Measurements from ENCODE around the gene SPOUT1.
A peak's percentile ranks its signal among the peaks of the same experiment; 100 is the strongest.

The SPOUT1 gene

DNA sequence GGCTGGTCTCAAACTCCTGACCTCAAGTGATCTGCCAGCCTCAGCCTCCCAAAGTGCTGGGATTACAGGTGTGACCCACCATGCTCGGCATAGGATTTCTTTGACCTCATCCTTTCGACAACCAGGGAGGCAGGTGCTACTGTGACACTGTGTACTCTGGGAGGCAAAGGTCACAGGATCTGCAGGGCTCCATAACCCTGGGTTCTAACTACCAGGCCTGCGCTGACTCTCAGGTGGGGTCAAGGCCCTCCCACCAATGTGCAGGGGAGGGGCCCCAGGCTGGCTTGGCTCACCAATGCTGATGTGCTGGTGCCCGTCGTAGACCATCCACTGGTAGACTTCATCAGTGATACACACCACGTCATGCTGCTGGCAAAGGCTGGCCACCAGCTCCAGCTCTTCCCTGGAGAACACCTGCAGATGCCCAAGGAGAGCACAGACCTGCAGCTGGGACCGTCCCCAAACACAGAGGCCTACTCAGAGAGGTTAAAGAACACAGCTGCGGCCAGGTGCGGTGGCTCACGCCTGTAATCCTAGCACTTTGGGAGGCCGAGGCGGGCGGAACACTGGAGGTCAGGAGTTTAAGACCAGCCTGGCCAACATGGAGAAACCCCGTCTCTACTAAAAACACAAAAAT lies 7.0 kb upstream of the SPOUT1 start:
- DNase-seq: no peak

DNA sequence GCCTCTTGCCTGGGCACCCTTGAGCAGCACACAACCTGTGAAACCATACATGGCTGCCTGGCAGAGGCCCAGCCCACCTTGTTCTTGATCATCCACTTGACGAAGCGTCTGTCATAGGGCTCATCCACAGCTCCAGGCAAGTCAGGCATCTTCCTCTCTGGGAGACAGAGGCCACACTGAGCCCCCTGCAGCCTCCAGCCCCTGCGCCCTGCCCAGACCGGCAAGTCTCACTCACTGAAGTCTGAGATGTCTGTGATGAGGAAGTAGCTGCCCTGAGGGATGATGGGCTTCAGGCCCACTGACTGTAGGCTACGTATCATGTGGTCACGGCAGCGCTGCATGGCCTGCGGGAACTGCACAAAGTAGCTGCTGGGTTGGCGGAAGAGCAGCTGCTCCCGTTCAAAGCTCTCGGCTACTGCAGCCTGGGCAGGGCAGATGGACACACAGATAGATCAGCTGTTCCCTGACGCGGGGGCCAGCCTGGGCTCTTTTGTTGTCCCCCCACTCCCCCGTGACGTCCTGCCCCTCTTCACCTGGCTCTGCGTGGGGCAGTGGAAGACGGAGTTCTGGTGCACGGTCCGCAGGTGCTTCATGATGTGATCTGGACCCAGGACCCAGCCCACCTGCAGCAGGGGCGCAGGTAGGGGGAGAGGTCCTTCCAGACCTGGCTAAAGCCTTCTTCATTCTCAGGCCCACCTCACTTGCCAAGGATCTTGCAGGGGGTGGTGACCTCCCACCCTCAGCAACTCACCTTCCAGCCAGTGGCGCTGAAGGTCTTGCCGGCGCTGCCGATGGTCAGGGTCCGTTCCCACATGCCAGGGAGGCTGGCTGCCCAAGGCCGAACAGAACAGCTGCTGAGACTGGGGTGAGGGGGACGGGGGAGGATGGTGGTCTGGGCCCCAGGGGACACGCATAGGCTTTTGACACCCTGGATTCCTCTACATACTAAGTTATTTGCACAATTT lies 5.9 kb upstream of the SPOUT1 start:
- no peak for DNase-seq

DNA sequence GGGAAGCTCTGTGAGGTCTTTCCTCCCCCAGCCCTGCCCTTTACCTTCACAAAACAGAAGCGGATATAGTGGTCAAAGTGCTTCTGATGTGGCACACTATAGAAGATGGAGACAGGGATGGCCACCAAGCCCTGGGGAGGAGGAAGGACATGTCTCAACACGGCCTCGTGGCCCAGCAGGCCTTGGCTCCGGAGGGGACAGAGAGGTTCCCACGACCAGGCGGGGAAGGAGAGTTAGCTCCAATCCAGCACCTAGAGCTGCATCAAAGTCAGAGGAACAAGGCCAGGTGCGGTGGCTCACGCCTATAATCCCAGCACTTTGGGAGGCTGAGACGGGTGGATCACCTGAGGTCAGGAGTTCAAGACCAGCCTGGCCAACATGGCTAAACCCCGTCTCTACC lies 4.1 kb upstream of the SPOUT1 start:
- no peak for DNase-seq

DNA sequence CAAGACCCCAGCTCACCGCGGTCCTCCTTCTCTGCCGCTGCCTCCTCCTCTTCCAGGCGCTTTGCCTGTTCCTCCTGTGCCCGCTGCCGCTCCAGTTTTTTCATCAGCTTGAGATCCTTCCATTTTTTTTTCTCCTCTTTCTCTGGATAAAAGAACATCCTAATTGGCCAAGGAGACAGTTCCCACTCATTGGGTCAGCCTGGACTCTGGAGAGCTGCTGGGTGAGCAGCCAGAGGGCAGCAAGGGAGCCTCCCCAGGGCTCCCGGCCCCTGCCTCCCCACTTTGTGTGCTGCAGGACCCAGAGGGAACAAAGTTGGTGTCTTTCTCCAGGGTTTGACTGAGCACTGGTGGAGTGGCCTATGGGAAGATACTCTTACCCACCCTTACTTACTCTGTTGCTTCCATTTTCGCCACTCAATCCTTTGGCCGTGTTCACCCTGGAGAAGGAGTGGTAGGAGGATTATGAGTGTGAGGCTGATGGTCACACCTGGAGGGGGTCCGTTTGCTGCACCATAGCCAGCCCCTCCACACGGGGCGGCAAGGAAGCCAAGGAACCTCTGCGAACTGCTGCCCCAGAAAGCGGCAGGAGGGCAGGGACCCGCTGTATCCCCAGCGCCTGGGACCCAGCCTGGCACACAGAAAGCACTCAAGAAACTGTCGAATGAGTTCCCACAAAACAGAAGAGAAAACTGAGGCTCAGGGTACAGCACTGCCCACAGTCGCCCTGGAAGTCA lies 708 bp downstream of the SPOUT1 start:
- no peak for DNase-seq

DNA sequence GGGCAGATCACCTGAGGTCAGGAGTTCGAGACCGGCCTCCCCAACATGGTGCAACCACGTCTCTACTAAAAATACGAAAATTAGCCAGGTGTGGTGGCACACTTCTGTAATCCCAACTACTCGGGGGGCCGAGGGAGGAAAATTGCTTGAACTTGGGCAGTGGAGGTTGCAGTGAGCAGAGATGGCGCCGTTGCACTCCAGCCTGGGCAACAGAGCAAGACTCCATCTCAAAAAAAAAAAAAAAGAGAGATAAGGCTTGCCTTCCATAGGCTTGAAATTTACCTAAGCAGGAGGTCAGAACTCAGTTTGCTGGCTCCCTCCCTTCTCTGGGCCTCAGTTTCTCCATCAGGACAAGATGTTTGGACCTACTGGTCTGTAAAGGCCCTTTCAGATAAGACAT lies 1.3 kb downstream of the SPOUT1 start:
- no peak for DNase-seq

DNA sequence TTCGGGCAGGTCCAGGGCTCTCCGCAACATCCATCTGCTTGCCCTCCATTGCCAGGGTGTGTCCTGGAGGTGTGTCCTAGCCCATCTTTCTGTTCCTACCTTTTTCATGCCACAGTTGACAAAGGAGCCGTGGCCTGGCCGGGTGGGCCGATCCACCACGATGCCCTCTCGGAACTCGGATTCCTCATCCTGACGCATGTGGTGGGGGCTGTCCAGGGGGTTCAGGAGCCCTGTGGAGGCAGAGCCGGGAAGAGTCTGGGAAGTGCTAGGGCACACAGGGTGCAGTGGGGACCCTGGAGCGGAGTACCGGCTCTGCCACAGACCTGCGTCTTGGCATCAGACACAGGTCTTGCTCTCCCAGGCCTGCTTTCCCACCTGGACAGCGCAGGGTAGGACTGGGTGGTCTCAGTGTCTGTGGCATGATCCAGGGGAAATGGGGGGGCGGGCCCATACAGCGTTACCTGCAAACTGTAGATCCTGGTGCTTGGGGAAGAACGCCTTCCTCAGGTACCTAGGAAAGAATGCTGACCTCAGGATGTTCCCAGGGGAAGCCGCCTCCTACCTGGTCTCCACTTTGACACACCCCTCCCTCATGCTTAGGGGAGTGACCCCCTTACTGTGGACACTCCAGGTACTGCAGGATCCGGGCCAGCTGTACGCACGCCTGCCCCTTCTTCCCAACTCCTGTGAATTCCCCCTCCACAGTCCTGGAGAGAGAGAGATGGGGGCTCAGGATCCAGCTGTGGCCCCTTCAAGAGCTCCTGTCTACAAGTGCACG lies 3.5 kb downstream of the SPOUT1 start:
- DNase-seq: no peak

DNA sequence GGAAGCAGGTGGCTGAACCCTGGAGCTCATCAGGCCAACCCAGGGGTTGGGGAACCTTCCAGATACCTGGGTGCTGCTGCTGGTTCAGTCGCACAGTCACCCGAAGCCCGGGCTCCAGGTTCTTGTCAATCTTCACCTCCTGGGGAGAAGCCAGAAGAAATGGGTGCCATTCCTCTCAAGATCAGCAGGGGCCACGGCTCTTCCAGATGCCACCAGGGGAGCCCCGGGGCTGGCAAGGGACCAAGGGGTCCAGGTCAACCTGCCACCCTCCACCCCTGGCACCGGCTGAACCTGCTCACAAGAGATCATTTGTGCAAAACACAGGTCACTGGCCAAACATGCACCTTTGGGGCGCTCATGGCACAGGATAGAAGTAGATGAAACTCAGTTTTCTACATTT lies 4.7 kb downstream of the SPOUT1 start:
- DNase-seq: no peak

DNA sequence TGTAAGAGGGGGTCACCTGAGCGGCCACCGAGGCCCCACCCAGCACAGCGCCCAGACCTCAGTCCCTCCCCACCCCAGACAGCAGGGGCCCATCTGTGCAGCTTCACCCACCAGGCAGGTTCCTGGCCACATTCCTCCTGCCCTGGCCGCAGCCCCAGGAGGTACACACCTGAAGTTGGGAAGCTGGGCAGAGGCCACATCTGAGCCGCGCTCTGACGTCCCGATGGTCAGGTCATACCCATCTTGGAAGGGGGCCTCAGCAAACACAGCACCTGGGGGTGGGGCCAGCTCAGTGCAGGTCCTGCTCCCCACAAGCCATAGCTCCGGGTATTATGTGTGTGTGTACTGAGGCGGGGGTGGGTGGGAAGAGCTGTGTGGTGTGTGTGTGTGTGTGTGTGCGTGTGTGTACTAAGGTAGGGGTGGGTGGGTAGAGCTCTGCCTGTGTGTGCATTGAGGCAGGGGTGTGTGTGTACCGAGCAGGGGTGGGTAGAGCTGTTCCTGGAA lies 5.6 kb downstream of the SPOUT1 start:
- DNase-seq: no peak

DNA sequence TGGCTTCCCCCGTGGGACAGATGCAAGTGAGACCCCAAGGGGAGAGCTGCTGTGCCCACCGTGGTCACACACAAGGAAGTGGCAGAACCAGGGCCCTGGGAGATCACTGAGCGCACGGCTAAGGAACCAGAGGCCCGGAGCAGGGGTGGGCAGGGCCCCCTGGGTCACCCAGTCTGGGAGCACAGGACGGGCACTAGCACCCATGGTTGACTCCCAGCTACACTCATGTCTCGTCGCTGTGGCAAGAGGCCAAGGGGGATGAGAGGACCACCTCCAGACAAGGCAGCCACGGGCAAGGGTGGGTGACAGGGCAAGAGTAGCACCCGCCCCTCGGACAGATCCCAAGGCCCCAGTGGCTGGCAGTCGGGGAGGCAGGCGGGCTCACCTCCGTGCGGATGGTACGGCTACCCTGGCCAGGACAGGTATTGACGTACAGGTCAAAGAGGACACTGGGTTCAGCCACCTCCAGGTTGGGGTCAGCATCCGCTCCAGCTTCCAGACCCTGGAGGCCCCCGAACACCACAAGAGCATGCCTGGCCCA lies 6.2 kb downstream of the SPOUT1 start:
- no peak for DNase-seq

DNA sequence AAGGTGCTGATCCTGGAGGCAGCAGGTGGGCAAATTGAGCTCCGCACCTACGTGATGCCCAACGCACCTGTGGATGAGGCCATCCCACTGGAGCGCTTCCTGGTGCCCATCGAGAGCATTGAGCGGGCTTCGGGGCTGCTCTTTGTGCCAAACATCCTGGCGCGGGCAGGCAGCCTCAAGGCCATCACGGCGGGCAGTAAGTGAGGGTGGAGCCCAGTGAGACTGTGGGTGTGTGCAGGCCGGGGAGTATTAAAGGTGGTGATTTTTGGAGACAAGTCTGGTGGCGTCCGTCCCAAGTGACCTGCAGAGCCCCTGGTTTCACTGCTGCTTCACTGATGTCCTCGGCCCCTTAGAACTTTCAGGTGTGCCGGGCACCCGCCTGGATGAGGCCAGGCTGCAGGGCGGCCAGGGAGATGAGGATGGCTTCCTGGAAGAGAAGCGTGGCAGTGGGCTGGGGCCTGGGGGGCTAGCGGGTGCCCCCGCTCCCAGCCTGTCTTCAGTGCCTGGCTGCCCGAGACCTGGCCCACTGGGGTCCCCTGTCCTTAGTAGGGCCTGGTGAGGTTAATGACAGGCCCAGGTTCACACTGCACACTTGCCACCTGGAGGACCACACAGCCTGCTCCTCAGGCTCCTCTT lies 7.1 kb downstream of the SPOUT1 start:
- no peak for DNase-seq

DNA sequence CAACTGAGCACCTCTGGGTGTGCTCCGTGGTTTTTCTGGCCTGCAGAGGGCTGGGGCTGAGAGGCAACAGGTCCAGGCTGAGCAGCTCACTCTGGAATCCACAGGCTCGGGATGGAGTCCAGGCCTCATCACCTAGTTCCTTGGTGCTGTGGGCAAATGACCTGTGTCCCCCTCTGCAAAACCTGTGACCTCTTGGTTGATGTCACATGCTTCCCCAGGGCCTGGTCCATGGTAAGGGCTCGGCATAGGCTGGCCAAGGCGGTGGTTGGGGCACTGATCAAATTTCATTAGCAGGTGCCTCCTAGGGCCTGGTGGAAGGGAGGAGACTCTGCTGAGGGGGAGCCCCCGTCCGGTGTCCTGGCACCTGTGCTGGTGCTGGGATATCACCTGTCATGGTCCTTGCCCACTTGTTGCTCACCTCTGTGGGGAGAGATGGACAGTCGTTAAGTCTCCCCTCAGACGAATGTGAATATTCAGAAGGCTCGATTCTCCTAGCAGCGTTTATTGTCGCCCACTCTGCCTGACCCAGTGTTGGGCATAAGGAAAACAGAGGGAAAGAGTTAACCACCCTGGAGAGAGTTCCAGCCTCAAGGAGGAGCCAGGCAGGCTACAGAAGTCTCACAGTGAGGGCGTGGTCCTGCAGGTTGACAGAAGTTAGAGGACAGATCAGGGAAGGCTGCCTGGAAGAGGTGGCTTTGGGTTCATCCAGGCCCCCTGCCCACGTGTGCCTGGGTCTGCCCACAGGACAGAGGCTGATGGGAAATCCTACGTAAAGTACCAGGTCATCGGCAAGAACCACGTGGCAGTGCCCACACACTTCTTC lies 7.8 kb downstream of the SPOUT1 start:
- no peak for DNase-seq

DNA sequence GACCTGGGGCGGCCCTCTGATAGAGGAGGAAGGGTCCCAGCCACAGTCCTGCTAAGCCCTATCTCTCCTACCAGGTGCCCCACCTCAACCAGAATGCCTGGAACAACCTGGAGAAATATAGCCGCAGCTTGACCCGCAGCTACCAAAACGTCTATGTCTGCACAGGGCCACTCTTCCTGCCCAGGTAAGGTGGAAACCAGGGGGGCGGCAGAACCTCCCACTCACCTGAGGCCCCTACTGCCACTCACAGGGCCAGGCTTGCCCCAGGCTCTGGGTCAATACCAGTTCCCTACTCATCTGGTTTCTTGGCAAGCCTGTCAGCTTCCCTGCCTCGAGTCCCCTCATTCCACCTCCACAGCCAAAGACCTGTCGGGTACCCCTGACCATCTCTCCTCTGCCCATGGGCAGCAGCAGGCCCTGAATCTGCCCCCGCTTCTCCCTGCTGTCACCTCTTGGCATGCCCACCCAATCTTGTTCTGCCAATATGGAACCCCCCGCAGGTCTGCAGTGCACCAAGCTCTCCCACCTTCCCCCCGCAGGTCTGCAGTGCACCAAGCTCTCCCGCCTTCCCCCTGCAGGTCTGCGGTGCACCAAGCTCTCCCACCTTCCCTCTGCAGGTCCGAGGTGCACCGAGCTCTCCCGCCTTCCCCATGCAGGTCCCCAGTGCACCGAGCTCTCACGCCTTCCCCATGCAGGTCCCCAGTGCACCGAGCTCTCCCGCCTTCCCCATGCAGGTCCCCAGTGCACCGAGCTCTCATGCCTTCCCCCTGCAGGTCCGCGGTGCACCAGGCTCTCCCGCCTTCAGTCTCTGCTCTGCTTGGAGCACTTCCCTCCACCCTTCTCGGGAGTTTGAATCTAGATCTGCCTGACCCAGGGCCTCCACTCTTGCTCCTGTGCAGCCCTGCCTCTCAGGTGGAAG lies 8.7 kb downstream of the SPOUT1 start:
- DNase-seq: no peak

DNA sequence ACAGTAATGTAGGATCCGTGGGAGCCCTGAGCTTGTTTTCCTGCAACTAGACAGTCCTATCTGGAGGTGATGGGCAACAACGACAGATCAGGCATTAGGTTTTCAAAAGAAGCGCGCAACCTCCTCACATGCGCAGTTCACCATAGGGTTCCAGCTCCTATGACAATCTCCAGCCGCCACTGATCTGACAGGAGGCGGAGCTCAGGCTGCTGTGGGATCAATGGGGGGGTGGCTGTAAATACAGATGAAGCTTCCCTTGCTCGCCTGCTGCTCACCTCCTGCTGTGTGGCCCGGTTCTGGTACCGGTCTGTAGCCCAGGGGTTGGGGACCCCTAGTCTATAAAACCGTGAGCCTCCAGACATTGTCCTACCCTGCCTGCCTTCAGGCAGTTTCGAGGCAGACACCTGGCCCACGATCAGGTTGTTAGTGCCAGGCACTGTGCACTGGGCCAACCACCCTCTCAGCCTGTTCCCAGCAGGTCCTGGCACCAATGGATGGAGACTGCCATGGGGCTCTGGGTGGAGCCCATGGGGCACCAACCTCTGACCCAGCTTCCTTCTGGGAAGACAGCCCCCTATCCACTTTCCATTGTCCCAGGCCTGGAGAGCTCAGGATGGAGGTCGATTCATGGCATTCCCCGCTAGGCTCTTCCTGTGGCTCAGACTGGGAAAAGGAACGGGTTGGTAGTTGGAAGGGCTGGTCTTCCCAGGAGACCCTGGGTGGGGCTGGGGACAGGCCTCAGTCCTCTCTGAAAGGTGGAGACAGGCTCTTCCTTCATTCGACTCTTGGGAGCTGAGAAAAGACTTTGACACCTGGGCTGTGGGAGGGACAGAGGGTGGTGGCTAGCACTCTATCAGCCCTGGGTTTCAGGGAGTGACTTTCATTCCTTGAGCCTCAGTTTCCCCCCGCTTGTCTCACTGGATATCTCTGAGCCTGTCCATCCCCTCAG lies 9.6 kb downstream of the SPOUT1 start:
- peak; percentile 68 for DNase-seq

DNA sequence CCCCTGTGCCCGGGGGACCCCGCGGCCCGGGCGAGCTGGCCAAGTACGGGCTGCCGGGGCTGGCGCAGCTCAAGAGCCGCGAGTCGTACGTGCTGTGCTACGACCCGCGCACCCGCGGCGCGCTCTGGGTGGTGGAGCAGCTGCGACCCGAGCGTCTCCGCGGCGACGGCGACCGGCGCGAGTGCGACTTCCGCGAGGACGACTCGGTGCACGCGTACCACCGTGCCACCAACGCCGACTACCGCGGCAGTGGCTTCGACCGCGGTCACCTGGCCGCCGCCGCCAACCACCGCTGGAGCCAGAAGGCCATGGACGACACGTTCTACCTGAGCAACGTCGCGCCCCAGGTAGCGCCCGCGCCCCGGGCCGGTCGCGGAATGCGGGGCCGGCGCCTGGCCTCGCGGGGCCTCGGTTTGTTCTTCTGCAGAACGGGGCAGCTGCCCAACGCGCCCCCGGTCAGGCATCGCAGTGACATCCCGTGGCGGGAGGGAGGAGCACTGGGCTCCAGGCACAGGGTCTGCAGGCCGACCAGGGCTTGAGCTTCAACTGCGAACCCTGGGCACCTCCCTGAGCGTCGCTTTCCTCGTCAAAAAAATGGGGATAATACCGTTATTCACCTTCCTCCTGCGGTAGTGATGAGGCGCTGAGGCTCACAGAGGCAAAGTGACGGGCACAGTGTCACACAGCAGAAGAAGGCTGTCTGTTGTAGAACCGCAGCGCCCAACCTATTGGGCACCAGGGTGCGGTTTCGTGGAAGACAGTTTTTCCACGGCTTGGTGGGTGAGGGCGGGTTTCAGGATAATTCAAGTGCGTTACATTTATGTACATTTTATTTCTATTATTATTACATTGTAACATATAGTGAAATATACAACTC lies 10.5 kb downstream of the SPOUT1 start:
- DNase-seq: no peak

DNA sequence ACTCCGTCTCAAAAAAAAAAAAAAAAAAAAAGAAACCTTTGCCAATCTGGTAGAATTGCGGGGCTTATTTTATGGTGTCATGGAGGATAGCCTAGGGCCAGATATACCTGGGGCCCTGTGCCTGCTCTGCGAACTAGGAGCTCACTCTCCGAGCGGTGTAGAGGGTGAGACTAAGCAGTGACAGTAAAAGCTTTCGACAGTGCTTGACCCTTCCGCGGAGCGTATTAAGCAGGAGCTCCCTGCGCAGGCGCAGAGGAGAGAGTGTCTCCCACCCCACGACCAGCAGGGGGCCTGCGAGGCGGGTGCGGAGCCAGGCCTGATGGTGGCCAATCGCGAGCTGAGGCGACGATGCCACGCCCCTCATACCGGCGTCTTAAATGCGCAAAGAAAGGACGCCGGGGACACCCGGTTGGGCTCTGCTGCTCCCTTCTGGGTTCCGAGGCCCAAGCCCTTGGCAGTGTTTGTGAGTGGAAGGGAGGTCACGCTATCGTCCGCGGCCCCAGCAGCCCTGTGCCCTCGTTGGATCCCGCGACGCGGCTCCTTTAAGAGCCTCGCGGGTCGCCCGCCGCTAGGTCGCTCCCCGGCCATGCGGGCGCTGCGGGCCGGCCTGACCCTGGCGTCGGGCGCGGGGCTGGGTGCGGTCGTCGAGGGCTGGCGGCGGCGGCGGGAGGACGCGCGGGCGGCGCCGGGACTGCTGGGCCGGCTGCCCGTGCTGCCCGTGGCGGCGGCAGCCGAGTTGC lies 11.3 kb downstream of the SPOUT1 start, which contains the start of gene ENDOG:
Gene ENDOG, plus strand, starts transcription at position 402 of the 740 bp plus-strand sequence. Its CDS starts 185 bp downstream, at position 587.
- peak; percentile 96 for DNase-seq

DNA sequence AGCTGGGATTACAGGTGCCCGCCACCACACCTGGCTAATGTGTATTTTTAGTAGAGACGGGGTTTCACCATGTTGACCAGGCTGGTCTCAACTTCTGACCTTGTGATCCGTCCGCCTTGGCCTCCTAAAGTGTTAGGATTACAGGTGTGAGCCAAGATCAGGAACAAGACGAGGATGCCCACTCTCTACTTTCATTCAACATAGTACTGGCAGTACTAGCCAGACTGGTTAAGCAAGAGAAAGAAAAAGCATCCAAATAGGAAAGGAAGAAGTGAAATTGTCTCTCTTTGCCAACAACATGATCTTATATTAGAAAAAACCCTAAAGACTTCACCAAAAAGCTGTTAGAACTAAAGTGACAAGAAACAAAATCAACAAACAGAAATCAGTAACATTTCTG lies 18.7 kb downstream of the SPOUT1 start:
- DNase-seq: no peak

DNA sequence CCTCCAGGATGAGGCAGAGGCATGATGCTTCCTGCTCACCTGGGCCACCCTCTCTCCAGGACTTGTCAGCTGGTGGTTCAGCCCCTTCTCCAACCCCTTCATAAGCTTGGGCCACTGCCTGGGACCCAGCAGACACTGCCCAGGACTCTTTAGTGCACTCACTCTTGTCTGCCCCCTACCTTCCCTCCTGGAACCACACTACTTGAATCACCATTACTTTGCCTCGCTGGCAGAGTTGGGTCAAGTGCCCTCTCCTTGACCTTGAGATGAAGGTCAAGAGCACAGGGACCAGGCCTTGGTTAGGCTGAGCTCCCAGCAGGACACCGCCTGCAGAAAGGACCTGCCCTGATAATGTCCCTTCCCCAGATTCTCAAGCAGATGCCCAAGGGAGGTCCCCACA lies 19.8 kb downstream of the SPOUT1 start:
- DNase-seq: no peak
